Measurements from ENCODE around the gene TPRX1. TPM values are rescaled to one million over a fixed set of nuclear protein-coding genes. Genes with fewer than 3 reads are reported as not detected.

Gene TPRX1
- total RNA-seq, result not detected

GRCh38 chr19:47804451-47804850 is at the start of gene TPRX1:
Gene TPRX1 (minus strand): TSS chr19:47804551. CDS start chr19:47804539, 12 bp downstream.

GRCh38 chr19:47821460-47822020 is 17.2 kb upstream of the TPRX1 start, which contains the start of gene CRX:
Gene CRX (plus strand): TSS chr19:47821937. CDS start chr19:47834444, 12,507 bp downstream.

GRCh38 chr19:47778049-47778953 is 26.1 kb downstream of the TPRX1 start, which contains the start of gene SELENOW:
Gene SELENOW (plus strand): TSS chr19:47778703. CDS start chr19:47778786, 83 bp downstream.

Small RNAs within 50 kb of the gene (small RNA-seq; reads per million reads assigned to genes)
- gene AC008745.1 (ENCODE audit: low replicate concordance), result not detected
- gene SNORD23 (ENCODE audit: low replicate concordance), result not detected

Other genes starting within 250 kb of the TPRX1 start
- gene ZNF541, start 231.4 kb downstream of the TPRX1 start, total RNA-seq, result 0.18 TPM
- 17.7 TPM for gene BICRA, start 195.4 kb downstream of the TPRX1 start, total RNA-seq
- 46.1 TPM for gene EHD2, start 91.1 kb downstream of the TPRX1 start, total RNA-seq
- 144 TPM for gene NOP53, start 59.0 kb downstream of the TPRX1 start, total RNA-seq
- 172 TPM for gene SELENOW, start 25.8 kb downstream of the TPRX1 start, total RNA-seq
- gene CRX, start 17.4 kb upstream of the TPRX1 start, total RNA-seq, result not detected
- not detected for gene TPRX2, start 54.7 kb upstream of the TPRX1 start, total RNA-seq
- gene SULT2A1, start 81.8 kb upstream of the TPRX1 start, total RNA-seq, result 0.41 TPM
- not detected for gene BSPH1, start 187.6 kb upstream of the TPRX1 start, total RNA-seq
- gene ELSPBP1, start 190.1 kb upstream of the TPRX1 start, total RNA-seq, result not detected
- gene CABP5, start 239.5 kb upstream of the TPRX1 start, total RNA-seq, result not detected

All from metanephros (tissue), 2 donors.